PC-3 (cell line): ENCODE measurements around the gene NR2C2AP. TPM values are rescaled to one million over a fixed set of nuclear protein-coding genes. Genes with fewer than 3 reads are reported as not detected.
"Not testable (repeated sequence)": the region's sequence is repeated elsewhere in the genome, so short reads cannot be mapped to it uniquely, and the experiment has no call there.

Experiments used
- ATAC-seq: fragments of 200-7000 bp; cut with Tn5 transposase; 2 replicates; pipeline ENCODE4 v1.9.1; 2020; ENCODE audit warnings: mild to moderate bottlenecking, moderate library complexity
- BruUV-seq: library from RNA; stranded (reverse); fragments of 400-500 nt; replicated peaks from 2 replicates; lab custom pipeline; 2021; lab: Mats Ljungman, UMichigan
- CTCF ChIA-PET: fragments of 300-600 bp; sonication (Branson Sonifier 250); formaldehyde crosslinking; loops from one replicate; lab custom pipeline; 2022; ENCODE audit warnings: antibody characterized with exemption; lab: Charles Lee
- POLR2A ChIA-PET: fragments of 300-600 bp; sonication (Branson Sonifier 250); formaldehyde crosslinking; loops from one replicate; lab custom pipeline; 2022; ENCODE audit warnings: antibody characterized with exemption; ENCODE audit not compliant: unreplicated experiment; lab: Charles Lee
- DNase-seq: peaks from one replicate; pipeline ENCODE4 v3.0.0-alpha.2; 2015
- H2AFZ ChIP-seq: fragments of 300-600 bp; sonication (generic); 2 replicates; pipeline ENCODE4 v1.6.0; 2016; ENCODE audit warnings: antibody characterized with exemption, low read length
- H3F3A ChIP-seq: fragments of 300-600 bp; sonication (generic); one replicate; pipeline ENCODE4 v1.6.0; 2017; ENCODE audit warnings: antibody characterized with exemption, low read length, control low read depth, mild to moderate bottlenecking; ENCODE audit not compliant: unreplicated experiment
- H3K27ac ChIP-seq: fragments of 300-600 bp; sonication (generic); 2 replicates; pipeline ENCODE4 v1.5.1; 2016; ENCODE audit warnings: mild to moderate bottlenecking, low read length
- H3K27me3 ChIP-seq: fragments of 300-600 bp; sonication (generic); 2 replicates; pipeline ENCODE4 v1.6.1; 2016; ENCODE audit warnings: low read length, mixed read lengths
- H3K36me3 ChIP-seq: fragments of 300-600 bp; sonication (generic); 2 replicates; pipeline ENCODE4 v1.6.1; 2016; ENCODE audit warnings: low read depth, mixed run types, low read length, mixed read lengths
- H3K4me1 ChIP-seq: fragments of 300-600 bp; sonication (generic); 2 replicates; pipeline ENCODE4 v1.5.1; 2016; ENCODE audit warnings: low read length; ENCODE audit not compliant: insufficient read depth
- H3K4me2 ChIP-seq: fragments of 300-600 bp; sonication (generic); 2 replicates; pipeline ENCODE4 v1.6.0; 2016; ENCODE audit warnings: low read length
- H3K4me3 ChIP-seq: fragments of 300-600 bp; sonication (generic); 2 replicates; pipeline ENCODE4 v1.5.1; 2016; ENCODE audit warnings: mild to moderate bottlenecking, low read length, mixed read lengths
- H3K79me2 ChIP-seq: fragments of 300-600 bp; sonication (generic); 2 replicates; pipeline ENCODE4 v1.6.1; 2017; ENCODE audit warnings: low read length, mixed read lengths
- H3K9ac ChIP-seq: fragments of 300-600 bp; sonication (generic); 2 replicates; pipeline ENCODE4 v1.6.0; 2016; ENCODE audit warnings: mild to moderate bottlenecking, low read length
- H3K9me2 ChIP-seq: fragments of 300-600 bp; sonication (generic); replicated peaks from 2 replicates; pipeline ENCODE4 v1.6.1; 2016; ENCODE audit warnings: mixed run types, low read length, mixed read lengths
- H3K9me3 ChIP-seq: fragments of 300-600 bp; sonication (generic); 2 replicates; pipeline ENCODE4 v1.6.1; 2016; ENCODE audit warnings: low read length, mixed read lengths
- H4K20me1 ChIP-seq: fragments of 300-600 bp; sonication (generic); 2 replicates; pipeline ENCODE4 v1.6.1; 2016; ENCODE audit warnings: low read length, mixed read lengths
- CTCF ChIP-seq: fragments of 300-600 bp; sonication (generic); conservative IDR thresholded peaks from 2 replicates; pipeline ENCODE4 v1.5.1; 2017; ENCODE audit warnings: antibody characterized with exemption, low read depth, mild to moderate bottlenecking, low read length
- EZH2 ChIP-seq: fragments of 300-600 bp; sonication (generic); IDR thresholded peaks from one replicate; pipeline ENCODE4 v1.6.1; 2017; ENCODE audit warnings: antibody characterized with exemption, mild to moderate bottlenecking, low read length; ENCODE audit not compliant: unreplicated experiment
- EZH2phosphoT487 ChIP-seq: fragments of 300-600 bp; sonication (generic); IDR thresholded peaks from 2 replicates; pipeline ENCODE4 v1.6.1; 2018; ENCODE audit warnings: mild to moderate bottlenecking, antibody characterized with exemption, low read length, borderline replicate concordance
- intact Hi-C: fragments of 100-400 bp; cut with micrococcal nuclease; formaldehyde crosslinking; loops from 2 replicates; pipeline ENCODE4 v1.9.0; 2023
- total RNA-seq: library from RNA; depleted of rRNA; stranded (reverse); fragments of >200 nt; gene quantifications from 2 replicates; pipeline ENCODE4 v1.2.3, GENCODE V29; 2014

The NR2C2AP gene
- total RNA-seq, 1 experiment from 2014 or later: 39.3 TPM

- Histone ChIP-seq H4K20me1 (no peaks in the 10 kb centered on the region), H3K27ac (no peak overlapping the region), H3K9ac (no peak overlapping the region), H3K36me3 (peaks cover 25% of the 10 kb centered on the region), H2AFZ (no peak overlapping the region), H3K79me2 (0 out of 2 replicates have a peak, but pooled peaks cover under 1% of the 10 kb centered on the region), H3K9me2 (no peaks in the 10 kb centered on the region), H3K4me1 (no peaks in the 10 kb centered on the region), H3F3A (no peaks in the 10 kb centered on the region), H3K9me3 (no peaks in the 10 kb centered on the region), H3K4me3 (no peak overlapping the region), H3K27me3 (no peaks in the 10 kb centered on the region), H3K4me2 (no peak overlapping the region)
- ATAC-seq (no peak), DNase-seq (no peak)
- ChIA-PET POLR2A (no interaction called here), CTCF (no interaction called here)
- no TSS peak for BruUV-seq
- intact Hi-C loops: no loop called here
- TF ChIP-seq EZH2phosphoT487: no peak
- no peak for TF ChIP-seq EZH2
- TF ChIP-seq CTCF: no peak
These were observed 23.4 kb downstream of the NR2C2AP start for GRCh38 chr19:19179548-19180441.

GRCh38 chr19:19176950-19177349, 26.3 kb downstream of the NR2C2AP start:
- CTCF ChIA-PET: no interaction called here
- POLR2A ChIA-PET: no interaction called here
- Histone ChIP-seq H3K9me2 (no peaks in the 10 kb centered on the region), H3K27ac (no peak overlapping the region), H3K9ac (no peak overlapping the region), H3K27me3 (no peaks in the 10 kb centered on the region), H3K4me1 (no peaks in the 10 kb centered on the region), H3K36me3 (peaks cover 18% of the 10 kb centered on the region), H3K4me3 (no peak overlapping the region), H4K20me1 (no peaks in the 10 kb centered on the region), H3K79me2 (no peaks in the 10 kb centered on the region), H3K9me3 (no peaks in the 10 kb centered on the region), H3K4me2 (no peak overlapping the region), H2AFZ (no peak overlapping the region), H3F3A (no peaks in the 10 kb centered on the region)
- intact Hi-C loops: no loop called here
- TF ChIP-seq EZH2phosphoT487: no peak
- no peak for TF ChIP-seq EZH2
- TF ChIP-seq CTCF: no peak
- DNase-seq (no peak), ATAC-seq (no peak)
- BruUV-seq: no TSS peak

- ATAC-seq, CTCF ChIA-PET, H4K20me1 ChIP-seq, H3K36me3 ChIP-seq, H3K4me1 ChIP-seq, H3K9me2 ChIP-seq, H3K4me2 ChIP-seq, intact Hi-C loops, H3K27me3 ChIP-seq, H3K9ac ChIP-seq, BruUV-seq, H3K27ac ChIP-seq, H3K9me3 ChIP-seq, H3F3A ChIP-seq, POLR2A ChIA-PET, DNase-seq, H3K4me3 ChIP-seq, H3K79me2 ChIP-seq, H2AFZ ChIP-seq: not testable (repeated sequence)
These were observed 30.0 kb downstream of the NR2C2AP start for GRCh38 chr19:19173243-19173642.
